ENCODE data around the gene AP2A2.

DNA sequence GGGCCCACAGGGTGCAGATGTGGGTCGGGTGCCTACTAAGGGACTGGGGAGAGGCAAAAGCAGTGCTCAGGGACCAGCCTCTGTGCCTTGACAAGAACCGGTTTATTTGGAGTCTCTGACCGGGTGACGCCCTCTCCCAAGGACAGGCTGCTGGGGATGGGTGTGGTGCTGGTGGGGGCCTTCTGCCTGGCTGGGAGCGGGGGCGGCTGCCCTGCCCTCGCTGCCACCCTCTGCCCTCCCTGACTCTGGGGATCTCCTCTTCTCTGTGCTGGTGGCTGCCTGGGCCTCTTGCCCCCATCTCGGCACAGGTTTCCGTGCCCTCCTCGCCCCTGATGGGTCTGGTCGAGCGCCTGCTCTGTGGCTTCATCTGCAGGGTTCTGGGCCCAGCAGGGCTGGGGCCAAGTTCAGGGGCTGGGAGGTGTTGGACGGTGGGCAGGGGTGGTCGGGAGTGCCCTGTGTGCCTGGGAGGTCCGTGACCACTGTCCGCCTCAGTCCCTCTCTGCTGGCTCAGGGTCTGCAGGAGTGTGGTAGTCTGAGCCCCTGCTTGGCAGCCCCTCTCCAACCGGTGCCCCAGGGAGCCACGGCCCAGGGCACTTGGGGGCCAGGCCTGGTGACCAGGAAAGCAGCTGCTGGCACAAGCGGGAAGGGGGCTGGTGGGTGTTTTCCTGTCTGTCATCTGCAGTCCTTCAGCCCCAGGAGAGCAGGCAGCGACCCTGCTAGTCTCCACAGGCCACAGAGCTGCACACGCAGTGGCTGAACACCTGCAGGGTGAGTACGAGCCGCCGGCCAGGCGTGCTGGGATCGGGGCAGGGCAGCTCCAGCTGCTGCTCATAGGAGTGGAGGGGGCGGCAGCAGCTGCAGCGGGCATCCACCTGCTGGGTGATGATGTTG is 87.3 kb downstream of the AP2A2 start:
- TF ChIP-seq CTCF (IDR thresholded peaks at IDR 0.05 in 2 of 3, conservative IDR thresholded peaks at IDR 0.05 in 1 of 3; ENCODE audit: borderline replicate concordance in 1 of 3, insufficient read depth in 1 of 3, low read depth in 2 of 3, low read length in 2 of 3) = no peak
- no peak for TF ChIP-seq ZFX (IDR thresholded peaks at IDR 0.05)
- no peak for TF ChIP-seq YY1 (IDR thresholded peaks at IDR 0.05; ENCODE audit: extremely low read depth, insufficient replicate concordance, low read depth, low read length)
- TF ChIP-seq SRF (IDR thresholded peaks at IDR 0.05; ENCODE audit: low read depth) = no peak
